Activated CD8-positive, alpha-beta memory T cell treated with anti-CD3 and anti-CD28 coated beads, Interleukin-2, amount 10 ng/mL, durations not matched to agents 7 days and 5 days (primary cell): Measurements from ENCODE around the gene SGCD. TPM values are rescaled to one million over a fixed set of nuclear protein-coding genes. Genes with fewer than 3 reads are reported as not detected.

ENCODE experiments used
- ATAC-seq: fragments of 150-1000 bp; cut with Tn5 transposase; one replicate; pipeline ENCODE4 v1.10.0; 2021; ENCODE audit warnings: moderate library complexity
- CTCF ChIA-PET: fragments of 350-600 bp; sonication (Branson Sonifier 250); formaldehyde crosslinking; loops from one replicate; lab custom pipeline; 2021; ENCODE audit warnings: antibody characterized with exemption; lab: Charles Lee
- DNase-seq: peaks from one replicate; pipeline ENCODE4 v3.0.0-alpha.2; 2020
- H3K27ac Mint-ChIP-seq: one replicate; pipeline ENCODE4 v1.8.0; 2021; ENCODE audit warnings: mild to moderate bottlenecking, mixed read lengths
- H3K27me3 Mint-ChIP-seq: one replicate; pipeline ENCODE4 v1.8.0; 2021; ENCODE audit warnings: mixed read lengths
- H3K36me3 Mint-ChIP-seq: one replicate; pipeline ENCODE4 v1.8.0; 2021; ENCODE audit warnings: mild to moderate bottlenecking, mixed read lengths
- H3K4me1 Mint-ChIP-seq: one replicate; pipeline ENCODE4 v1.8.0; 2021; ENCODE audit warnings: mixed read lengths
- H3K4me3 Mint-ChIP-seq: one replicate; pipeline ENCODE4 v1.8.0; 2021; ENCODE audit warnings: mild to moderate bottlenecking, moderate library complexity, mixed read lengths
- H3K9me3 Mint-ChIP-seq: one replicate; pipeline ENCODE4 v1.8.0; 2022; ENCODE audit warnings: low read depth, mixed read lengths
- total RNA-seq, 2 experiments: library from RNA; stranded (reverse); gene quantifications; one replicate each; pipeline ENCODE4 v1.2.3, GENCODE V29; 2021

SGCD gene
- total RNA-seq, 2 experiments from 2014 or later, result not detected

DNA sequence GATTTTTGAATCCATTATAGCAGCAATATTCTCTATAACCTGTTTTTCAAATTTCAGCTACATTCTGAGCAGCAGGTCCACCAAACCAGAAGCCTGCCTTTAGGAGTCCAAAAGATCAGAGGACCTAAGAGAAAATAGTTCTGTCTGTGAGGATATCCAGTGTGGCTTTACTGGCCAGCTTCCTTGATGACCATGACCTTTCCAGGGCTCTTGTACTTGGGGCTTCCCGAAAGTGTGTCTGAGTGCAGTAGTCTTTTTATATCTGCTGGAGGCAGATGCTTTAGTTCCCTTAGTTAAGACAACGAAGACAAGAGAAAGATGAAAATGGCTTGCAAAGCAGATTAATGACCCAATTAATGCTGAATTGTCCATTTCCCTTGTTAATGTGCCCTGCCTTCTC lies 72.4 kb downstream of the SGCD start:
- H3K9me3 Mint-ChIP-seq, result no peaks in the 10 kb centered on the region
- H3K4me1 Mint-ChIP-seq, result peaks cover 14% of the 10 kb centered on the region
- no peak overlapping the region for H3K27ac Mint-ChIP-seq
- H3K4me3 Mint-ChIP-seq, result no peak overlapping the region
- H3K36me3 Mint-ChIP-seq, result no peaks in the 10 kb centered on the region
- CTCF ChIA-PET, result no interaction called here
- H3K27me3 Mint-ChIP-seq, result no peaks in the 10 kb centered on the region
- DNase-seq (no peak), ATAC-seq (no peak)

DNA sequence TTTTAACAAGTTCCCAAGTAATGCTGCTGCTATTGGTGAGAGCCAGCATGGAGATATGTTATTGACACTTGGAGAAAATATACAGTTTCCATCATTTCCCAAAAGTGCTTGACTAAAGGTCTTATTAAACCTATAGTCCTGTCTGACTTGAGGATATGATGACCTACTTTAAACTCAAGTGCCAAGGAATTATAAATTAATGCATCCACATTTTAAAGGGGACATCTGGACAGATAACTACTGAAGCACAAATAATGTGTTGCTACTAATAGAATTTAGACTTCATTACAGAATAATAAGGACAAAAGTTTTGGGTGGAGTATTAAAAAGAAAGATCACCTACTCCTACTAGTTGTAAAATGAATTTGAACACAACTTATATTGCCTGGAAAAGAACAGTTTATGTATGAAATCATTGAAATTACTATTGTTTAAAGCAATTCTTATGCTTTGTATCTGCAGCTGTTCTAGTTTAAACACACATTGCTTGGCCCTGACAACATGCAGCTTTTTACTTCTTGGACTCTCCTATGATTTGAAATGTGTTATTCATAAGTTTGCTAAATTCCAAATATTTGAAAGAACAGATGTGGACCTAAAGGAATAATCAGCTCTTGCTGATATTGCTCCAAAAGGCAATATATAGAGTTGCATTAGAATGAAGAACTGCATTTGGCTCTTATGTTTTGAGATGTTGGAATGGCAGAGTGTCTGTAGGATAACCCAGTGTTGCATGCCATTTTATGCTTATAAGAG lies 73.4 kb downstream of the SGCD start:
- Mint-ChIP-seq H3K36me3 (no peaks in the 10 kb centered on the region), H3K4me3 (no peak overlapping the region), H3K27me3 (no peaks in the 10 kb centered on the region), H3K27ac (no peak overlapping the region), H3K4me1 (peaks cover 14% of the 10 kb centered on the region), H3K9me3 (no peaks in the 10 kb centered on the region)
- ATAC-seq, result no peak
- CTCF ChIA-PET, result no interaction called here
- DNase-seq, result no peak

DNA sequence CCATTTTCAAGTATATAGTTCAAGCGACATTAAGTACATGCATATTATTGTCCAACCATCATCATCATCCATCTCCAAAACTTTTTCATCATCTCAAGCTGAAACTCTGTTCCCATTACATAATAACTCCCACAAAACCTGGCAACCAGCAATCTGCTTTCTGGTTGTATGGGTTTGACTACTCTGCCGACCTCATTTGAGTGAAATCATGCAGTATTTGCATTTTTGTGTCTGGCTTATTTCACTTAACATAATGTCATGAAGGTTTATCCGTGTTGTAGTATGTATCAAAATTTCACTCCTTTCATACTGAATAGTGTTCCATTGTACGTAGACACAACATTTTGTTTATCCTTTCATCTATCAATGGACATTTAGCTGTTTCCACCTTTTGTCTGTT lies 74.8 kb downstream of the SGCD start:
- H3K4me1 Mint-ChIP-seq, result peaks cover 14% of the 10 kb centered on the region
- peak overlapping the region; percentile 18 for H3K27ac Mint-ChIP-seq
- H3K27me3 Mint-ChIP-seq, result no peaks in the 10 kb centered on the region
- DNase-seq (no peak), ATAC-seq (no peak)
- H3K4me3 Mint-ChIP-seq, result peak overlapping the region; percentile 55
- CTCF ChIA-PET, result interaction anchor here (1.3 kb wide), 1 partner anchor 20 kb away, joined by 3 read pairs; no protein-coding TSS in a partner anchor
- H3K36me3 Mint-ChIP-seq, result no peaks in the 10 kb centered on the region
- no peaks in the 10 kb centered on the region for H3K9me3 Mint-ChIP-seq

GRCh38 chr5:156402387-156402921 lies 75.5 kb downstream of the SGCD start:
- H3K27ac Mint-ChIP-seq, result peak overlapping the region; percentile 18

DNA sequence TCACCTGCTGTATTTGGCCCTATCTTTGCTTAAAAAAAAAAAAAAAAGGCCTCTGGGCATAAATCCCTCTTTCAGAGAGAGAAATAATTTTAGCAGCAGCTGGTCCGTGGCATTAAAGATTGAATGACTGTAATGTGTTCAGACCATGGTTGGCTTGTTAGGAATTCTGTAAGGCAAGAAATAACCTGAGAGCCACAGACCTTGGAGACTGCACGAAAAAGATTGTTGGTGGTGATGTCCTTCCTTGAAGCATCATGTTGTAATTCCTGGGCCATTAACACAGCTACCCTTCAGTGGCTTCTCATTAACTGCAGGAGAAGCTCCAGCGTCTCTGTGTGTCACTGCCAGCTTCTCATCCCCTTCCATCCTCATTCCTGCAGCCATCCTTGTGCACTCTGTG lies 79.0 kb downstream of the SGCD start:
- ATAC-seq, result no peak
- H3K9me3 Mint-ChIP-seq, result no peaks in the 10 kb centered on the region
- H3K4me1 Mint-ChIP-seq, result peaks cover 14% of the 10 kb centered on the region
- H3K27ac Mint-ChIP-seq, result no peak overlapping the region
- H3K27me3 Mint-ChIP-seq, result peaks cover 12% of the 10 kb centered on the region
- CTCF ChIA-PET, result no interaction called here
- H3K36me3 Mint-ChIP-seq, result no peaks in the 10 kb centered on the region
- DNase-seq, result no peak
- H3K4me3 Mint-ChIP-seq, result no peak overlapping the region

More at GRCh38 chr5:156402387-156402921, 75.5 kb downstream of the SGCD start:
- H3K4me1 Mint-ChIP-seq, result peaks cover 14% of the 10 kb centered on the region
- CTCF ChIA-PET, result interaction anchor here (1.3 kb wide), 1 partner anchor 19 kb away, joined by 3 read pairs; no protein-coding TSS in a partner anchor
- no peaks in the 10 kb centered on the region for H3K9me3 Mint-ChIP-seq
- H3K4me3 Mint-ChIP-seq, result peak overlapping the region; percentile 55
- ATAC-seq (peak; percentile 93), DNase-seq (peak; percentile 75)
- no peaks in the 10 kb centered on the region for H3K36me3 Mint-ChIP-seq
- no peaks in the 10 kb centered on the region for H3K27me3 Mint-ChIP-seq

GRCh38 chr5:156407251-156407650 lies 80.3 kb downstream of the SGCD start:
- H3K4me3 Mint-ChIP-seq, result no peak overlapping the region
- ATAC-seq, result no peak
- H3K36me3 Mint-ChIP-seq, result no peaks in the 10 kb centered on the region
- H3K9me3 Mint-ChIP-seq, result no peaks in the 10 kb centered on the region
- H3K27ac Mint-ChIP-seq, result no peak overlapping the region
- peaks cover 15% of the 10 kb centered on the region for H3K27me3 Mint-ChIP-seq
- peaks cover 8% of the 10 kb centered on the region for H3K4me1 Mint-ChIP-seq
- CTCF ChIA-PET, result interaction anchor here (0.9 kb wide), 1 partner anchor 12 kb away, joined by 3 read pairs; no protein-coding TSS in a partner anchor
- DNase-seq, result no peak

GRCh38 chr5:156409834-156410233 lies 82.9 kb downstream of the SGCD start:
- no peaks in the 10 kb centered on the region for H3K9me3 Mint-ChIP-seq
- no peak overlapping the region for H3K4me3 Mint-ChIP-seq
- no peak overlapping the region for H3K27ac Mint-ChIP-seq
- DNase-seq (no peak), ATAC-seq (no peak)
- CTCF ChIA-PET, result no interaction called here
- no peaks in the 10 kb centered on the region for H3K36me3 Mint-ChIP-seq
- peaks cover 15% of the 10 kb centered on the region for H3K27me3 Mint-ChIP-seq
- no peaks in the 10 kb centered on the region for H3K4me1 Mint-ChIP-seq

DNA sequence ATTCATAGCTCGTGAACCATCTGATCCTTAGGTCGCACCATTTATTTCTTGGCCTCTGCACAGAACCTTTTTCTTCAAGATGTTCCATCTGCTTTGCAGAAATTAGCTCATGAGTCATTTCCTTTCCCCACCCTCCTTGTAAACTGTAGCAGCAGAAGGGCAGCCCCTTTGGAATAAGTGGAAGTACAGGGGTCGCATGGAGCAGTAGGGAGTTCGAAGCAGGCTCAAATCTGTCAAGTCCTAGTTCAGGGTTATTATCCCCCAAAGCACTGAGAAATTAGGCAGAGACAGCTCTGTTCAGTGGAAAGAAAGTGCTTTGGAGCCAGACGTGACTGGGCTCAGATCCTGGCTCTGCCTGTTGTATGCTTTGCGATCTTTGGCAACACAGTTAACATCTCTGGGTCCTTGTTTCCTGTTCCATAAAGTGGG lies 84.2 kb downstream of the SGCD start:
- H3K4me1 Mint-ChIP-seq, result no peaks in the 10 kb centered on the region
- peaks cover 15% of the 10 kb centered on the region for H3K27me3 Mint-ChIP-seq
- ATAC-seq (no peak), DNase-seq (no peak)
- H3K27ac Mint-ChIP-seq, result no peak overlapping the region
- H3K9me3 Mint-ChIP-seq, result no peaks in the 10 kb centered on the region
- H3K36me3 Mint-ChIP-seq, result no peaks in the 10 kb centered on the region
- H3K4me3 Mint-ChIP-seq, result no peak overlapping the region
- CTCF ChIA-PET, result no interaction called here

DNA sequence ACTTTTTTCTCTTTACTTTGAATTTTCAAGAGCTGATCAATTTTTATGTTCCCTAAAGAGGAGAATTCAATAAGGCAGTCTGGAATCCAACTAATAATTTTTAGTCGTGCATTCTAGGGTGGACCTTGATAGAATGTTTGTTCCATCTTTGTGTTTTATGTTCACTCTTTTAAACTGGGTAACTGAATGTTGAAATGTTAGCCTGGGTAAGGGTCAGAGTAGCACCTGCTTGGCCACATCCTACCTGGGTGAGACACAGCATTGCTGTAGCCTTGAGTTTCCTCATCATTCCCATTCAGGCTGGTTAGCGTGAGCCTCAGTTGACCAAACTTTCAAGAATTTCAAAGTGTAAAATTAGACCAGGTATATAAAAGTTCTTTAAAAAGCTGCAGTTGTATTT lies 85.0 kb downstream of the SGCD start:
- Mint-ChIP-seq H3K27me3 (peaks cover 15% of the 10 kb centered on the region), H3K36me3 (no peaks in the 10 kb centered on the region), H3K9me3 (no peaks in the 10 kb centered on the region), H3K4me3 (no peak overlapping the region), H3K4me1 (no peaks in the 10 kb centered on the region), H3K27ac (no peak overlapping the region)
- CTCF ChIA-PET, result no interaction called here
- DNase-seq (no peak), ATAC-seq (no peak)

DNA sequence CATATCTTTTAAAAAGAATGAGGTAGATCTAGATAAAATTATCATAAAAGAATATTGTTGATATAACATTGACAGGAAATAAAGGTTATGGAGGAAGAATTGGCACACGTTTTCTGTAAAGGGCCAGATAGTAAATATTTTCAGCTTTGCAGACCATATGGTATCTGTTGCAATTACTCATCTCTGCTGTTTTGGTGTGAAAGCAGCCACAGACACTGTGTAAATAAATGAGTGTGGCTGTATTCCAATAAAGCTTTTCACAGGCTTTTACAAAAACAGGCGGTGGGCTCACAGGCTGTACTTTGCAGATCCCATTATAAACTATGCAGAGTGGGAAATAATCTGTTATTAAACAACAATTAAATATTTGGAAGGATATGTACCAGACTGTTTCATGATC lies 87.4 kb downstream of the SGCD start:
- H3K27me3 Mint-ChIP-seq, result peaks cover 10% of the 10 kb centered on the region
- H3K9me3 Mint-ChIP-seq, result no peaks in the 10 kb centered on the region

GRCh38 chr5:156419661-156420060 lies 92.7 kb downstream of the SGCD start:
- ATAC-seq, result no peak
- no peak for DNase-seq
- Mint-ChIP-seq H3K9me3 (no peaks in the 10 kb centered on the region), H3K4me1 (no peaks in the 10 kb centered on the region), H3K27ac (no peak overlapping the region), H3K27me3 (no peaks in the 10 kb centered on the region), H3K36me3 (no peaks in the 10 kb centered on the region), H3K4me3 (no peak overlapping the region)
- CTCF ChIA-PET, result interaction anchor here (0.6 to 1.1 kb wide), 2 partner anchors 12 to 58 kb away, joined by 3 read pairs; no protein-coding TSS in a partner anchor

More for the DNA sequence above, 87.4 kb downstream of the SGCD start:
- DNase-seq (no peak), ATAC-seq (no peak)
- H3K4me3 Mint-ChIP-seq, result no peak overlapping the region
- CTCF ChIA-PET, result no interaction called here
- no peaks in the 10 kb centered on the region for H3K36me3 Mint-ChIP-seq
- no peak overlapping the region for H3K27ac Mint-ChIP-seq
- no peaks in the 10 kb centered on the region for H3K4me1 Mint-ChIP-seq

GRCh38 chr5:156420665-156421064 lies 93.7 kb downstream of the SGCD start:
- ATAC-seq, result no peak
- no peak overlapping the region for H3K4me3 Mint-ChIP-seq
- no peaks in the 10 kb centered on the region for H3K9me3 Mint-ChIP-seq
- no peak for DNase-seq
- H3K36me3 Mint-ChIP-seq, result no peaks in the 10 kb centered on the region
- H3K4me1 Mint-ChIP-seq, result no peaks in the 10 kb centered on the region
- CTCF ChIA-PET, result no interaction called here
- no peaks in the 10 kb centered on the region for H3K27me3 Mint-ChIP-seq
- no peak overlapping the region for H3K27ac Mint-ChIP-seq

DNA sequence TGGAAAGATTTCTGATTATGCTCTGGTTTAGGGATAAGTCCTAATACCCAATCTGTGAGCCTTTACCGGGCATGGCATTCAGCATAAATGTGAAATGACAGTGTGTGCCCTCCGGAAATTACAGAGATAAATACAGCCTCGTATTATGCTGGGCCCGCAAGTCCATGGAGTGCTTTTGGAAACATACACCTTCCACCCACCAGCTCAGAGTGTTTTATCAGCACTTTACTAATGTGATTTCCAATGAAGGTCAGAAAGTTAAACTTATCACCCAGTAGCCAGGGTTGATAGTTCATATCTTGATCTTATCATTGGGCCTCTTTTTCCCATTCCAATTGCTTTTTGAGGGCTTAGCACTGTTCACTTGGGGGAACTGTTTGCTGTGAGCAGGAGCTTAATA lies 94.8 kb downstream of the SGCD start:
- no peak overlapping the region for H3K4me3 Mint-ChIP-seq
- ATAC-seq, result no peak

GRCh38 chr5:156423597-156423996 lies 96.6 kb downstream of the SGCD start:
- CTCF ChIA-PET, result interaction anchor here (1.3 kb wide), 1 partner anchor 9 kb away, joined by 3 read pairs; no protein-coding TSS in a partner anchor
- no peak overlapping the region for H3K27ac Mint-ChIP-seq
- H3K36me3 Mint-ChIP-seq, result no peaks in the 10 kb centered on the region
- H3K4me3 Mint-ChIP-seq, result no peak overlapping the region
- ATAC-seq (no peak), DNase-seq (no peak)
- no peaks in the 10 kb centered on the region for H3K4me1 Mint-ChIP-seq
- H3K9me3 Mint-ChIP-seq, result no peaks in the 10 kb centered on the region
- peaks cover 4% of the 10 kb centered on the region for H3K27me3 Mint-ChIP-seq

More for the DNA sequence above, 94.8 kb downstream of the SGCD start:
- CTCF ChIA-PET, result interaction anchor here (1.1 kb wide), 1 partner anchor 19 kb away, joined by 3 read pairs; no protein-coding TSS in a partner anchor
- H3K27ac Mint-ChIP-seq, result no peak overlapping the region
- no peaks in the 10 kb centered on the region for H3K9me3 Mint-ChIP-seq
- DNase-seq, result no peak
- no peaks in the 10 kb centered on the region for H3K4me1 Mint-ChIP-seq
- H3K36me3 Mint-ChIP-seq, result no peaks in the 10 kb centered on the region
- peaks cover 2% of the 10 kb centered on the region for H3K27me3 Mint-ChIP-seq
